NCI-H2029 (cell line): ENCODE measurements around the gene MEIOB.
"Not testable (repeated sequence)": the region's sequence is repeated elsewhere in the genome, so short reads cannot be mapped to it uniquely, and the experiment has no call there.

Source experiments
- DNase-seq: peaks from one replicate; lab custom pipeline; 2025; lab: John Stamatoyannopoulos, UW

MEIOB gene

DNA sequence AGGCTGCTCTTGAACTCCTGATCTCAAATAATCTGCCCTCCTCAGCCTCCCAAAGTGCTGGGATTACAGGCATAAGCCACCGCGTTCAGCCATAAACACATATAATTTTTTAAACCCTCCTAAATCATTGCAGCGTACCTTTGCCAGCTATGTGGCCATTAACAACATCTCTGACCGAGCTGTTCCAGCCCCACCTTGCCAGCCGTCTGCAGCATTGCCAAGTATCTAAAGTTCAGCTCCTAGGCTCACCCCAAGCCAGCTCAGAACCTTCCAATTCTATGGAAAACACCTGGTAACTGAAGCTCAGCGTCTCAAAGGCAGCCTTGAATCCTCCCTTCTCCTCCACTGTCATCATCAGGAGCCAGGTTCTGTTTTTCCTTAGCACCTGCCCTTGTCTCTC is 5.1 kb upstream of the MEIOB start:
- DNase-seq, result no peak

- no peak for DNase-seq
Measured at GRCh38 chr16:1876468-1876867, 4.5 kb upstream of the MEIOB start.

DNA sequence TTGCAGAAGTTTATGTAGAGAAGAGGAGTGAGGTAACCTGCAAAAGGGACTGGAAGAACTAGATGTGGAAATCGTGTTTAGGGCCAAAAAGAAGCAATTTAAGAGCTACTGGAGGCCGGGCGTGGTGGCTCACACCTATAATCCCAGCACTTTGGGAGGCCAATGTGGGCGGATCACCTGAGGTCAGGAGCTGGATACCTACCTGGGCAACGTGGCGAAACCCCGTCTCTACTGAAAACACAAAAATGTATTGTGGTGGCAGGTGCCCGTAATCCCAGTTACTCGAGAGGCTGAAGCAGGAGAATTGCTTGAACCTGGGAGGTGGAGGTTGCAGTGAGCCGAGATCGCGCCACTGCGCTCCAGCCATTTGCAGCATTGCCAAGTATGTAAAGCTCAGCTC is 4.1 kb upstream of the MEIOB start:
- not testable (repeated sequence) for DNase-seq

GRCh38 chr16:1874854-1875253 is 2.9 kb upstream of the MEIOB start:
- DNase-seq, result no peak

DNA sequence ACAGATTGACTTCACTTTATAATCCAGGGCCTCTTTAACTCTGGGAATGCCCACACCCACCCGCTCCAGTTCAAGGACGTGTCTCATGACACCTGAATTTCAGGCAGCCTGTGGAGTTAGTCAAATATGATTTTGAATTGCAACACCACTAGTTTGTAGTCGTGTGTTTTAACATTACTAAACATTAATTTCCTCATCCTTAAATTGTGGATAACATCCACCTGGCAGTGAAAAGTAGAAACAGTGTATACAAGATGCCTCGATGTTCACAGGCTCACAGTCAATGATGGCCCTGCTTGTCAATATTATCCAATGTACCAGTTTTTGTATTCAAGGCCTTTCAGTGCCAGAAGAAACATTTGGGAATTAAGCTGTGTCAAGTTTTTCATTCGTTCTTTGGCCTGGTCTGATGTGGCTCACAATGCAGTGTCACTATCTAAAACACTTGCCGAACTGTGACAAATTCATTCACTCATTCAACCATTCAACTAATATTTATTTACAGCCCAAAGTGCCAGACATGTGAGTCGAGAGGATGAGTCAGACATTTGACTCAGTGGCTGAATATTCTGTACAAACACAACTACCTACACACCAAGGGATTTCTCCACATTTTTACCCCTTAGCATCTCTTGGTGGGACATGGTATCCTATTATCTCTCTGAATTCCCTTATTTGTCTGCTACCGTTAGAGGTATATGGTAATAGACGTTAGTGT is 1.4 kb downstream of the MEIOB start:
- peak; percentile 68 for DNase-seq

GRCh38 chr16:1865902-1866690 is 5.9 kb downstream of the MEIOB start:
- DNase-seq, result no peak

GRCh38 chr16:1863681-1864460 is 8.1 kb downstream of the MEIOB start:
- peak; percentile 23 for DNase-seq

- no peak for DNase-seq
Measured at GRCh38 chr16:1862394-1862793, 9.6 kb downstream of the MEIOB start.

- no peak for DNase-seq
Measured at GRCh38 chr16:1861730-1862129, 10.2 kb downstream of the MEIOB start.

DNA sequence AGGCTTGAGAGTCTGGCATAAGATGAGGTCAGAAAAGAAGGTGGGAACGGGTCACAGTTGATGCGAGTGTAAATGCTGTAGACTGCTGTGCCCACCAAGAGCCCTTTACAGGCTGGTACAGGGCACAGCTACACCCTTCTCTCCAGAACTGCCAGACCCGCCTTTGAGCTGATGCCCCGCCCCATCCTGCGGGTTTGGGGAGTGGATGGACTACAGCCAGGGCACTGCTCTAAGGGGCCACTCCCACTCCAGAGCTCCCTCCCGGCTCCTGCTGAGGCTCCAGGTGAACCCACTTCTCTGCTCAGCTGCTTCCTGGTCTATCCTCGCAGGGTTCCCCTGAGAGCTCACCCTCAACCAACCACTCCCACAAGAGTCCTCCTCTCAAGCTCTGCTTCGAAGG is 12.3 kb downstream of the MEIOB start:
- no peak for DNase-seq

- no peak for DNase-seq
Measured at GRCh38 chr16:1858189-1858865, 13.6 kb downstream of the MEIOB start.

DNA sequence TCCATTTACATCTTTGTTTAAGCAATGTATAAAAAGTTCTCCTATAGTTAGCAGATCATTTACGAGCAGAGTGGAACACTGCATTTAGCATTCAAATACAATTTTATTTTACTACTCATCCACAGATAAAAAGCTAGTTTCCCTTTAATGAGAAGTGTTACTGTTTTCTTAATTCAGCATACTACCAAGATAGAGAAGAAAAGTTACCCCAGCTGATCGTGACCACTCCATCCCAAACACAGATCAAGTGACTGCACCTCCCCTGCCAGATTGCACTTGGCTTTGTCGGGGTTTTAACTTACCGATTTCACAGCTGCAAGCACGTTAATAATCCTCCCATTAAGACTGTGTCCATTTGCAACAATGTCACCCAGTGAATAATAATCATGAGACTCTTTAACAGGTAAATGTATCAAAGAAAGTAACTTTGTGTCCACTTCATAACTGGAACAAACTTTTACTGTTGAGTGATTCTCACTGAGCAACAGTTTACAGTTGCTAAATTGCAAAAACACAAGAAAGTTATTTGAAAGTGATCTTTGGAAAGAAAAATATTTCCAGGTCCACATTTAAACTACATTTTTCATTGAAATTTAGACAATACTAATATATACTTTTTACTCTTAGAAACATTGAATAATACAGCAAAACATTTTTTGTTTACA is 14.4 kb downstream of the MEIOB start:
- DNase-seq, result no peak

DNA sequence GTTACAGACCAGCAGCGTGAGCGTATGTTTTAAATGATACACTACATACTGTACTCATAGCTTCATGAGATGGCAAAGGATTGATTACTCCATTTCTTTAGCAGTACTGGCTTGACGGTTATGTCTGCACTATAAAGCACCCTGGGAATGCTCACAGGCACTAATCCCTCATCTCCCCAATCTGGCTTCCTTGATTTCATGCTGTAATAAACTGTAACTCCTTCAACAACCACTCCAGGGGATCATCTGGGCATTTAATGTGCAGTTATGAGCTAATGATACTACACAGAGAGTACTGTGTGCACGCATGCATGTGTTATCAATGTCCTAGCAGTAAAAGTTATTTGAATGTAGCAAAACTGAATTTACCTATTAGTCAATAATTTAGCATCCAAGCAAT is 20.2 kb downstream of the MEIOB start:
- no peak for DNase-seq

DNA sequence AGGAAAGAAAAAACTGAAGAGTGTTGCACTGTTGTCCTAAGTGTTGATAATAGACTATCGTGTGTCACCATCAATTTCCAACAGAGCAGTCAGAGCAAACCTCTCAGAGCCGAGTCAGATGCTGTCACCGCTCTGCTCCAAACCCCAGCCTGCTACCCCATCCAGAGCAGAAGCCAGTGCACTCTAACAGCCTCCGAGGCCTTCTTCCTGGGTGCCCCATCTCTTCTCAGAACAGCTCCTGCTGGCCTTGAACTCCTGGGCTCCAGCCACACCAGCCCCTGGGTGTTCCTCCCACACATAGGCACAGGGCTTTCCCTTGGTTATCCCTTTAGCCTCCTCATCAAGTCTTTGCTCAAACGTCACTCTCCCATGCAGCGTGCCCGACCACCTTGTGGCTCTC is 21.0 kb downstream of the MEIOB start:
- DNase-seq, result no peak

DNA sequence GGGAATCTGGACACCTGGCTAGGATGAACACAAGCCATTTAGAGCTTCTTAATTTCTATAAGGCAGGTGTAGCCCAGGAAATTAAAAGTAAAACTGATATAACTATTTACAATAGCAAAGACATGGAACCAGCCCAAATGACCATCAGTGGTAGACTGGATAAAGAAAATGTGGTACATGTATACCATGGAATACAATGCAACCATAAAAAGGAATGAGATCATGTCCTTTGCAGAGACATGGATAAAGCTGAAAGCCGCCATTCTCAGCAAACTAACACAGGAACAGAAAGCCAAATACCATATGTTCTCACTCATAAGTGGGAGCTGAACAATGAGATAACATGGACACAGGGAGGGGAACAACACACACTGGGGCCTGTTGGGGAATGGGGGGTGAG is 25.5 kb downstream of the MEIOB start:
- no peak for DNase-seq

DNA sequence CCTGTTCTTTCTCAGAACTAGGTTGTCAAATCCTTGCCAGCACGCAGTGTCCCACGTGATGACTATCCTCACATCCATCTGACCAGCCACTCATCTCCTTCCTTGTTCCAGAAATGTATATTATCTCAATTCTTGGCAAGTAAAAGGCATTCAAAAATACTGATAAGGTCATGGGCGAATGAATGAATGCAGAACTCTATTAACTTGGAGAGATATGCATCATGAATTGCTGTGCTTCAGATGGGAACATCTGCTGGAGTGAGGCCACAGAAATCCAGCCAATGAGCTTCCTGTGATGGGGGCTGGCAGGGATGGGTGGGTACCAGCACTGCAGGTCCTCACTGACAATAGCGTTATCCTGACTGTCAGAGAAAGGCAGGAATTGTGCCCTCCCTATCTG is 26.0 kb downstream of the MEIOB start:
- DNase-seq, result no peak

GRCh38 chr16:1839554-1839953 is 32.4 kb downstream of the MEIOB start:
- DNase-seq, result no peak

DNA sequence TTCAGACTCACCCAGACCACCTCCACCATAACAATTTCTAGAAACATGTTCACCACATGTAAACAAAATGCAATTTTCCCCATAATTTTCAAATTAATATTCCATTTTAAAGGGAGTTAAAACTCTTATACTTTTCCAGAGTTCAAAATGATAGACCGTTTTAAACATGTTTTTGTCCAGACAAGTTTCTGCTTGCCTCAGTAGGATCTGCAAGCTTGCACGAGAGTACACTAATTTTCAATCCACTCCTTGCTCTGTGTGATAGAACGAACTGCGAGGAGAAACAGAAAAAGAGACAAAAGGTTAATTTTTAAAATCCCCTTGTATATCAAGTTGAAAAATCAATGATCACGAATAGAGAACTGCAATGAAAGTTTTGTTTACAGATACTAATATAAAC is 37.9 kb downstream of the MEIOB start:
- DNase-seq, result no peak

GRCh38 chr16:1832838-1833454 is 39.0 kb downstream of the MEIOB start:
- no peak for DNase-seq

GRCh38 chr16:1831186-1832075 is 40.5 kb downstream of the MEIOB start:
- DNase-seq, result no peak
